C1 segment of cervical spinal cord (tissue), 14 donors: Measurements from ENCODE around the gene NECTIN1.

Source experiments
- DNase-seq, 14 donors: peaks; one replicate each; lab custom pipeline; 2025; lab: John Stamatoyannopoulos, UW

Gene NECTIN1

GRCh38 chr11:119730789-119731386, 1.9 kb upstream of the NECTIN1 start:
- DNase-seq: peak in 1 of 14 donors; percentile 40

DNA sequence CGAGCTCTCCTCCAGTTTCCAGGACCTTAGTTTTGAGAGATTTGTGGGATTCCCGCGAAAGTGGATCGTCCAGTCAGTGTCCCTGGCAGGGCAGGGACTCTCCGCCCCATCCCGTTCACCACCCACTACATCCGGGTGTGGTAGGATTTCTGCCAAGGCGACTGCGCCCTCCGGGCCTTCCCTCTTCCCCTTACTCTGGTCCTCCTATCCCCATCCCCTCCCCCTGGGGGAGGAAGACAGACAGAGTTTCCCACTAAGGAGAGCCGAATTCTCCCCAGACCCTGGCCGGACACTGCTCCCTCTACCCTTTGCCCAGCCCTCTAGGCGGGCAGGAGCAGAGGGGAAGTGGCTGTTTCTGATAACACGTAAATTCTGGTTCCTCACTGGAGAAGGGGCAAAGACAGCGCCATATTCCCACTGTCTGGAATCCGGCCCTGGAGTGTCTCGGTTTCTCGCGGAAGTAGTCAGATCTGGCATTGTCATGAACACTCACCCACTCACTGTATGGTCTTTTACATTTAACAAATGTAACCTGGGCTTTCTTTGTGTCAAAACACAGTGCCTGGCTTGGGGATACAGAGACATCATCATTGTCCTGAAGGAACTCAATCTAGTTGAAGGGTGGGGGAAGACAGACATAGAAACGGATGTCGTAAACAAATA, 1.1 kb upstream of the NECTIN1 start:
- peak in 8 of 14 donors; percentile 46 to 76 (median 60) for DNase-seq

- peak in 2 of 14 donors; percentile 64 to 77 for DNase-seq
These were observed 554 bp upstream of the NECTIN1 start for GRCh38 chr11:119729581-119729927.

DNA sequence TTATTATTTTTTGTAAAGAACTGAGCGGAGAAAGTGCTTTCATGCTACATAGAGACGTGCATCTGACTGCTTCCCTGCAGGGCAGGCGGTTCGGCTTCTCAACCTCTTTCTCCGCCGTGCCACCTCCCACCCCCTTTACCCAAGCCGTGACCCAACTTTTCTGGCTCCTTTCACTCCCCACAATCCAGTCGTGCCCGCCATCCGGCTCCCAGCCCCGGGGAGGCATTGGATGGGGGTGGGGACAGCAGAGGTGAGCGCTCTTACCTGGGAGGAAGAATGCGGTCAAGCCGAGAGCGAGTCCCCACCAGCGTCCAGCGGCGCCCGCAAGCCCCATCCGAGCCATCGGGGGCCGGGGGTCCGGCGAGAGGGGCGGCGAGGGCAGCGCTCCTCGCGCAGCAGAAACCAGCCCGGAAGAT, 781 bp downstream of the NECTIN1 start:
- DNase-seq: no peak

DNA sequence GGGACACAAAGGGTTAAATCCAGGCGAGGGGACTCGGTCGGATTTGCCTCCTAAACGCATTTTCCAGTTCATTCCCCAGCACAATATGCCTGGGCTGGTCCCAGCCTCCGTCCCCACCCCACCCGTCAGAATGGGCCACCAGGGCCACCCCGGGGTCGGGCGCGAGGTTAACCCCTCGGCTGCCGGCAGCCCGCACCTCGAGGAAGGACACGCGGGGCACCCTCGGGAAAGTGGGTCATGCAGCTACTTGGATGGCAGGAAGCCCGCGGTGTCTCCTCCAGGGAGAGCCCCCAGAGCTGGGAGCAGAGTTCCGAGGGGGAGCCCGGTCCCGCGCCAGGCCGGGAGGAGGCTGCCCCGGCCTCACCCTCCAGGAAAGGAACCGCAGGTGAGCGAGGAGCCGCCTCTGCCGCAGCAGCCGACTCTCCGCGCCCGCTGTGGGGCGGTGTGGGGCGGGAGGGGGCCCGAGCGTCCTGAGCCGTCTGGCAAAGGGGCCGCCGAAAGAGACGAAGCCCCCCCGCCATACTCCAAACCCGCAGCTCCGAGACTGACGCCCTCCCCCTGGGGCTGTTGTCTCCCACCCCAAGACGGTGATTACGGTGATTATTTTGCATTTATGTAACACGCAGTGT, 1.4 kb downstream of the NECTIN1 start:
- DNase-seq: peak in 3 of 14 donors; percentile 19 to 33 (median 20)

GRCh38 chr11:119726585-119727522, 2.1 kb downstream of the NECTIN1 start:
- peak in 1 of 14 donors; percentile 38 for DNase-seq

- no peak for DNase-seq
These were observed 2.8 kb downstream of the NECTIN1 start for GRCh38 chr11:119726150-119726553.

- DNase-seq: no peak
These were observed 4.0 kb downstream of the NECTIN1 start for GRCh38 chr11:119724956-119725355.

DNA sequence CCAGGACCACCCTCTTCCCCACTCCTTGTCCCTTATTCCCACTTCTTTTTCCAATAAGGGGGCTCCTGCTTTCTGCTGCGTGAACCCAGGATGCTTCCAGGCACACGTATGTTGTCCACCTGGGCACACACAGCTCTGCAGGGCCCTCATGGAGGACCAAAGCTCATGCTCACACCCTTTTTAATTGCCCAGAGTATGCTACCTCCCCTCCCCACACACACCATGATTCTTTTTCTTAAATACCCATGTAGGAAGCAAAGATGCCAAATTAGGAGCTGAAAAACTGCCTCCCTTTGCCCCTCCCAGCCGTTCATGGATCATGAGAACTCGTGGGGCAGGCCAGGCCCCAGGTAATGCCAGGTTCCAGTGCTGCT, 5.1 kb downstream of the NECTIN1 start:
- DNase-seq: no peak

DNA sequence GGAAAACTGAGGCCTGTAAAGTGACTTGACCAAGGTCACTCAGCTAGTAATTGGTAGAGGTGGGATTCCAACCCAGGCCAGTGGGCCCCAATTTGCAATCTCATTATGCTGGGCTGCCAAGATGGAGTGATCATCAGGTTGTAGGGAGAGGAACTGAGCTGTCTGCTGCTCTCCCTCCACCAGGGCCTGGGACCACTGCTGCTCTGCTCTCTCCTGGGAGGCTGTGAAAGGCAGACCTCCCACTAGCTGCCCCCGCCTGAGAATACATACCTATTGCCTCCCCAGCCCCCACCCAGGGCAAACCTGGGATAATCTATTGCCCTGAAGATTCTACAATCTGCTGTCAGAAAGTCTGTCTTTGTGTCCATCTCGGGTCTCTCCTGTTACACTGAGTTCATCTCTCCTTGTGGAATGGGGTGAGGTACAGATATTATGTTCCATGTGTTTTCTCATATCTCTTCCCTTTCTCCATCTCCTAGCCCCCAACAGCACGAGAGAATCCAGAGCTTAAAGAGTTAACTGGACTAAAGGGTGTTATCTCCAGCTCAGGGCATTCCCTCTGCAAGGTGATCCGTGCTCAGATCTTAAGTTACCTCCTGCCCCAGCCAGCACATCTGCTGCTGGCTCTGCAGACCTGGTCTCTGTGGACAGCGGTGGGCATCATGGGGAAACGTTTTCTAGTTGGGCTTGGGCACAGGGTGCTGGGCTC, 5.6 kb downstream of the NECTIN1 start:
- DNase-seq: no peak

GRCh38 chr11:119722281-119722794, 6.7 kb downstream of the NECTIN1 start:
- peak in 1 of 14 donors; percentile 75 for DNase-seq

DNA sequence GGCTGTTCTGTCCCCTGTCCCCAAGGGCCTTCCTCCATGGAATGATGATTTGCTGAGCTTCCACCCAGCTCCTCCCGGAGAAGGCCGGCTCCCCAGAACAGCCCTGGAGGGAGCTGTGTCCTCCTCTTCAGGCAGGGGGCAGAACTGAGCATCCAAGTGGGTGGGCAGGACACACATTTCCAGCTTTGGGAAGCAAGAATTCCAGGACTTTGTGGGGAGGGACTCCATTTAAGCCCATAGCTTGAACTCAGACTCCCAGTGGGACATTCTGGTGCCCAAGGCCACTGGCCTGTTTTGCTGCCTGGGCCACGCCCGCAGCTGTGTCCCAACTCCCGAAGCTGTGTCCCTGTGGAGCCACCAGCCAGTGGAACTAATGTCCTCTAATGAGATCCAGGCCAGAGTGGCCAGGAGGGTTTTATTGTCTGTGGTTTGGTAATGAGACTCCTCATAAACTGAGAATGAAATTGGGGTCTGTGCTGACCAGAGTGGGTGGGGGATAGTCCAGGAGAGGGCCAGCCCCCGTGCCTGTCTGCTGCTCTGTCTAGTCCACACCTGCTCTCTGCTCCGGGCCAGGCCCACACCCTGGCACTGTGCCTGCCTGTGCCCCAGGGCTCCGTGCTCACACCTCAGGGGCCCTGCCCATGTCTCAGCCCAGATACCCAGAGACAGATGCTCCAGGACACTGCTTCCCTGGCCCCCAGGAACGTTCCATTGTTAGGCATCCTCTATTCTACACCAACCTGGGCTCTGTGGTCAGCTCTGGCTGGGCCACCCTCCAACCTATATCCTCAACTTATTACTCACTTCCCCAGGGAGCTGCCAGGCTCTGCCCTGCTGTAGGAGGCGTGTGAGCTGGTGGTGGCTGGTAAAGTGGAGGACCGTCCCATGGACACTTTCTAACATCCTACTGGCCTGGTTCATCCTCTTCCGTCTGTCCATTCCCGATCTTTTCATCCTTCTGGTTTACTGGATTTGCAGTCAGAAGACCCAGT, 7.6 kb downstream of the NECTIN1 start:
- no peak for DNase-seq

GRCh38 chr11:119720311-119720913, 8.6 kb downstream of the NECTIN1 start:
- no peak for DNase-seq

- no peak for DNase-seq
These were observed 11.0 kb downstream of the NECTIN1 start for GRCh38 chr11:119717839-119718534.

DNA sequence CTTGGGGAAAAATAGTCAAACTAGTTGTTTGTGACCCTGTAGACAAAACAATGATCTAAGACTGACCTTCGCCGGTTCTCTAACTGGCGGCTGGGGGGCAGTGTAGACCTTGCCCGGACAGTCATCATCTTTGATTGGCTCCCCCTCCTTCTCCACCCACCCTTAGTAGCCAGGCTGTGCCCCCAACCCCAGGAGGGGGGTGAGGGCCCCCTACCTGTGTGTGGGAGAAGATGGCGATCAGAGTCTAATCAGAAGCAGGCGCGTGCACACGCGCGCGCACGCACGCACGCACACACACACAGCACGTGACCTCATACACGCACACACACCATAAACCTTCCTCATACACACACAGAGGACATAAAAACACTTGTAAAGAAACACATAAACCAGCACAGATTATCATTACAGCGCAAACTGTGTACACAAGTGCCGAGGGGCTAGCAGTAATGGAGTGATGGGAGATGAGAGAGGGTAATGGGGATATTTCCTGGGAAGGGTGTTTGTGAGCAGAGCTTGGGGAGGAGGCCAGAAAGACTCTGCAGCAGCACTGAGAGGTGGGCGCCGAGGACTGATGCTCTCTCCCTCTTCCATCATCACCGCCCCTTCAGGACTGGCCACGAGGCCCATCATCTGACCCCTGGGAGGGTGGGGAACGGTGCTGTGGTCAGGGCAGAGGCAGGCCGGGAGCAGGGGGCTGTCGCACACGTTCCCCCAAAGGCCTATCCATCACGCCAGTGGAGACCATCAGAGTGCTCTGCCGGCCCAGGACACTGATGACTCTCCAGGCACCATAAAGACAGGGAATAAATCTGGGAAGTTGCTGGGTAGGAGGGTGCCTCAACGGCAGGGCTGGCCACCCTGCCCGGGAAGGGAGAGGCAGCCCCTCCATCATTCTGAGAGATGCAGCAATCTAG, 12.2 kb downstream of the NECTIN1 start:
- no peak for DNase-seq

GRCh38 chr11:119714590-119714989, 14.4 kb downstream of the NECTIN1 start:
- no peak for DNase-seq

DNA sequence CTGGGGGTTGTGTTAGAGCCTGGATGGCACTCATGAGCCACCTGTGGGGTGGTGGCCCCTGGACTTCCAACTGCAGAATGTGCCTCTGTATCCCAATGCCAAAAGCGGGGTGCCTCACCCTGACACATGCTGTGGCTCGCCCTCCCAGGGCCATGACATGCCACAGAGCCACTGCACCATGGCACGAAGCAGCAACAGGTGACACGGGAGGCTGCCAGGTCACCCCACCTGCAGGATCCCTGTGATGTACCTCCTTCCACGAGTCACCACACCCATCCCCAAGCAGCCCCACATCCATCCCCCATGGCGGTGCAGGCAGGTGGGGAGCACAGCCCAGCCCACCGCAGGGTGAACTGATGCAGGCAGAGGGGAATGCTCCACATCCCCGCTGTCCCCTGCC, 14.8 kb downstream of the NECTIN1 start:
- no peak for DNase-seq
